Subcutaneous adipose tissue (tissue), 4 donors: ENCODE data around the gene APBB3. TPM values are rescaled to one million over a fixed set of nuclear protein-coding genes. Genes with fewer than 3 reads are reported as not detected.

Experiments
- CTCF ChIP-seq: fragments of 450-650 bp; IDR thresholded peaks from one replicate; pipeline ENCODE4 v1.5.1; 2016; ENCODE audit warnings: low read depth, mild to moderate bottlenecking, control low read depth, antibody characterized with exemption, moderate library complexity
- total RNA-seq, 4 donors: library from RNA; depleted of rRNA; stranded (reverse); fragments of >200 nt; gene quantifications; one replicate each; pipeline ENCODE4 v1.1.0, GENCODE V29; 2016

Gene APBB3
- total RNA-seq, 4 donors from 2014 or later = 13.7 to 24.3 (median 18.9) TPM

GRCh38 chr5:140571105-140571504, 6.7 kb upstream of the APBB3 start:
- TF ChIP-seq CTCF = no peak

GRCh38 chr5:140570488-140570887, 6.1 kb upstream of the APBB3 start:
- no peak for TF ChIP-seq CTCF

GRCh38 chr5:140570058-140570457, 5.7 kb upstream of the APBB3 start:
- no peak for TF ChIP-seq CTCF

GRCh38 chr5:140569197-140569596, 4.8 kb upstream of the APBB3 start:
- no peak for TF ChIP-seq CTCF

GRCh38 chr5:140568443-140569063, 4.2 kb upstream of the APBB3 start:
- no peak for TF ChIP-seq CTCF

- no peak for TF ChIP-seq CTCF
Measured at GRCh38 chr5:140567871-140568270, 3.5 kb upstream of the APBB3 start.

- no peak for TF ChIP-seq CTCF
Measured at GRCh38 chr5:140567136-140567818, 2.9 kb upstream of the APBB3 start.
